G401.6 (cell line): ENCODE measurements around the gene HES3.

Experiments used
- FAIRE-seq: peaks from 2 replicates; lab custom pipeline; 2012; peaks lifted over from hg19 to GRCh38; lab: Jason Lieb, UNC

The HES3 gene

DNA sequence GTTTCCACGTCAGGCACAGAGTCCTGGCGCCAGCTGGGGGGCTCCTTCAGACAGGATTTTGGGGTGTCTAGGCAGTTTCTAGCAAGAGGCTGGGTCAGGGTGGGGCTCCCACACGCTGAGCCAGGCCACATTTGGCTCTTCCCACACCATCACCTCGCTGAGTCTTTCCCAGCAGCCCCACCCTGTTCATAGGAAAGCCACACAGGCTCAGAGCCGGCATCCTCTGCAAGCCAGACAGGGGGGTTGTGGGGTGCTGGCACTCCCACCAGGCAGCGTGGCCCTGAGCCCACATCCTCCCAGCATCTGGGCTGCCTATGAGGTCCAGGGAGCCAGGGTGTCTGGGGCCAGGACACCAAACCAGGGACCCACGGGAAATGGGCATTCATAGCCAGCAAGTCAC lies 19.7 kb downstream of the HES3 start:
- no peak for FAIRE-seq

DNA sequence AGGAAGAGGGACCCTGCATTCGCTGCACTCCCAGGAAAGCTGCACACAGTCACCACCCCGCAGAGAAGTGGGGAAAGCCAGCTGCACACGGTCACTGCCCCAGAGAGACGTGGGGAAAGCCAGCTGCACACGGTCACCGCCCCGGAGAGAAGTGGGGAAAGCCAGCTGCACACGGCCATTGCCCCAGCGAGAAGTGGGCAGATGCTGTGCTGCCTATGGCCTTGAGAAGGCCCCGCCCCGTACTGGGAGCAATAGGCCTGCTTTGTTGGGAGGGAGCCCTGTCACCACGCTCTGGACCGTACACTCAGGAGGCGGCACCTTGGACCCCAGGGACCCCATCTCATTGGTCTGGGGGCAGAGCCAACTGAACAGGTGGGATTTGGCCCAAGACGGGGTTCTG lies 21.2 kb downstream of the HES3 start:
- FAIRE-seq: no peak

DNA sequence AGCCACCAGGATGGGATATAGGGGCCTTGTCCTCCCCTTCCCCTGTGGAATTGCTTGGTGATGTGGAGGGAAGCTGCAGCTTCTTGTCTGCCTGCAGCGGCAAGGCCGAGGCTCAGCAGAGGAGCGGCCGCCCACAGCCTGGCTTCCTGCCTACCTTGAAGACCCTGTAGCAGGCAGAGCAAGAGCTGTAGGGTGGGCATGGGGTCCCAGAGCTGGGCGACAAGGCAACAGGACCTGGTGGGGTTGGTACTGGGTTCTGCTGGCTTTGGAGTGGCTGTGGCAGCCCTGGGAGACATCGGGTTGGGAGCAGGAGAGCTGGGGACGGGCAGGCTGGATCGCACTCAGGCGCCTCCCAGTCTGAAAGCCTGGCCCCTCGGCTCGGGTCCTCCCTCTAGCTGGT lies 22.7 kb downstream of the HES3 start:
- FAIRE-seq: no peak

DNA sequence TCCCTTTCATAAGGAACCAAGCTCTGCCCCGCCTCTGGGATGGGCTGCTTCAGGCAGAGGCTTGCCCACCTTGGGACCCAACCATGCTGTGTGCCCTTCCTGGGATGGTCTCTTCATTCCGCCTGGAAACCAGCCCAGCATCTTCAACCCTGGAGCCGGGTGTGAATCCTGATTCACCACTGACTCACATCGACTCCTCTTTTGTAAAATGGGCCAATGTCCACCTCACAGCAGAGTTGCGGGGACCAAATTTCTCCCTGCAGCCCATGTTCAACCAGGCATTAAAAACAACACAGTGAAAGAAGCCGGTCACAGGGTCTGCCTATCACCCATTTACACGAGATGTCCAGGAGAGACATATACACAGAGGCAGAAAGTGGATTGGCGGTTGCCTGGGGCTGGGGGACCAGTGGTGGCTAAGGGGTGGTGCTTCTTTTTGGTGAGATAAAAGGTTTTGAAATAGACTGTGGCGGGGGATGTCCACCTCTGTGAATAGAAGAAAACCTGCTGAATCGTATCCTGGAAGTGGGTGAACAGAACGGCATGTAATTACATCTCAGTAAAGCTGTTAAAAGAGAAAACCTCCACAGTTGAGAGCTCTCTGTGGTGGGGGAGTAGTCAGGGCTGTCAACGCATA lies 23.8 kb downstream of the HES3 start:
- FAIRE-seq: no peak

DNA sequence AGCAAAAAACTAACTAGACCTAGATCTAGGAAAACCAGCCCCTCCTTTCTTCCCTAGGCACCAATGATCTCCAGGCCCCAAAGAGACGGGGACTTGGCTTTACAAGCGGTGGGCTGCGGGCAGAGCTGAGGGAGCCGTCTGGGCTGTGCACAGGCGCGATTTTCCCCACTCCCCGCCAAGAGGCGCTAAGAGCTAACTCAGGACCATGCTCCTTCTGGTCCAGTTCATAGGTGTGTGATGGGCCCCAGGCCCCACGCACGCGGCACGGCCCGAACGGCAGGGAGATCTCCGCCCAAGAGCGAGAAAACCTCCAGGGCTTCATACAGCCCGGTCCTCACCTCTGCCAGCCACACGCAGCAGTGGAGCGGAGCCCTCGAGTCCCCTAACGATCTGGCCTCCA lies 24.4 kb downstream of the HES3 start:
- no peak for FAIRE-seq

GRCh38 chr1:6269296-6269695 lies 25.3 kb downstream of the HES3 start:
- FAIRE-seq: no peak

DNA sequence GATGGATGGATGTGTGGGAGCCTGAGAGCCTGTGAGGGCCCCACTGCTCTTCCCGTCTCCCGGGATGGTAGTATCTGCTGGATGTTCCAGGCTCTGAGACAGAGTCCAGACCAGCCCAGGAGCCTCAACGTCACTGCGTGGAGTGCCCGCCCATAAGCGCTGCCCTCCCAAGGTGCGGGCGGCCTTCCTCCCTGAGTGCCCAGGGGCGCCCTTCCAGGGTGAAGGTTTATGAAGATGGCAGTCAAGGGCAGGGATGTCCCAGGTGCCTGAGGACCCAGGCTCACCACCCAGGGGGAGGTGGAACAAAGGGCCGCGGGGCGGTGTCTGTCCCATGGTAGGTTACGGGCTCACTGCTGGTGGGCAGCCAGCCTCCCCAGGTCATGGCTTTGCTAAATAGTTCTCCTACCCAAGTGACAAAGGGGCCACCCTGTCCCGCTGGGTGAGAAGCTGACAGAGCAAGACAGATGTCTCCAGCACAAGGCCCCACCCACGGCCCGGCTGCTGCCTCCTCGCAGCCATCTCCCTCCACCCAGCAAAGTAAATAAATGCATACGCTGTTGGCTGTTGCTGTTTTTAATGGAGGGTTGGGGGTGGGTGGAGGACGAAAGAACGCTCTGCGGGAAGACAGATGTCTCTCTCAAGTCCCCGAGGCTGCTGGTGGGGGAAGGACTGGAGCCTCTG lies 25.9 kb downstream of the HES3 start:
- no peak for FAIRE-seq

- no peak for FAIRE-seq
Observed at GRCh38 chr1:6270401-6270800, 26.4 kb downstream of the HES3 start.

- FAIRE-seq: no peak
Observed at GRCh38 chr1:6271006-6271405, 27.0 kb downstream of the HES3 start.

GRCh38 chr1:6271554-6271953 lies 27.6 kb downstream of the HES3 start:
- no peak for FAIRE-seq

GRCh38 chr1:6272452-6272851 lies 28.5 kb downstream of the HES3 start:
- FAIRE-seq: no peak

DNA sequence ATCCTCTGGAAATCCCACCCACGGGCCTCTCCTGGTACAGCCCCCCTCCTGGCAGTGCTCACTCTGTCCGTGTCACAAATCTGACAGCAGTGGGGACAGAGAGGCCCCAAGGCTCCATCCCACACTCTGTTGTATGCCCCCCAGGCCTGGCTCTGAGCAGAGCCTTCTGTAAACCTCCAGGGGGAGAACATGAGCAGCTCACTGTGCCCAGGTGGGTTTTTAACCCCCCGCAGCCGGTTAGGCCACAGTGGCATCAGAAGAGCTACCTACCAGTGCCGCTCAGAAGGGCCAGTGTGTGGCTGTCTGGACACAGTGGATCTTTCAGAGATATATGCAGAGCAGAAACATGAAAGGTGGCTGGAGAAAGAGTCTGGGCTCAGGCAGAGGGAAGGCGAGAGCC lies 28.9 kb downstream of the HES3 start:
- FAIRE-seq: no peak

DNA sequence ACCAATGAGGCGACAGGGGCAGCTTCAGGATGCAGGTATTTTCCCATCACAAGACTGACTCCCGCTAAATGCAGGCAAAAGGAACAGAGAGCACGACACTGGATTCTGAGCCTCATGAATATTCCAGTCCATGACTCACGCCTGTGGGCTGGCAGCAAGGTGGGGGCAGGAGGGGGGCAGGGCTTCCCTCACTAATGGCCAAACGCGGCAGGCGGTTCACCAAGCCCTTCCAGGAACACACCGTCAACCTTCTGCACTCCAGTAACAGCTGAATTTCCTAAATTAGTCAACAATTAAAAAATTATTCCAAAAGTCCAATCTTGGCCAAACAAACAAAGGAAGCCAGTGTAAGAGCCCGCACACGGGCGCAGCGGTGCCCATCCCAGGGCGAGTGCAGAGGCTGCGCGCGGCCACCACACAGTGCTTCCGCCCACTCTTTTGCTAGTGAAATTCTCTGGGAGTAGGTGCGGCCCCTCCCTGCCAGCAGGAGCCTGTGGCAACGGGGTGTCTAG lies 29.5 kb downstream of the HES3 start:
- no peak for FAIRE-seq

GRCh38 chr1:6274102-6274501 lies 30.1 kb downstream of the HES3 start:
- no peak for FAIRE-seq

DNA sequence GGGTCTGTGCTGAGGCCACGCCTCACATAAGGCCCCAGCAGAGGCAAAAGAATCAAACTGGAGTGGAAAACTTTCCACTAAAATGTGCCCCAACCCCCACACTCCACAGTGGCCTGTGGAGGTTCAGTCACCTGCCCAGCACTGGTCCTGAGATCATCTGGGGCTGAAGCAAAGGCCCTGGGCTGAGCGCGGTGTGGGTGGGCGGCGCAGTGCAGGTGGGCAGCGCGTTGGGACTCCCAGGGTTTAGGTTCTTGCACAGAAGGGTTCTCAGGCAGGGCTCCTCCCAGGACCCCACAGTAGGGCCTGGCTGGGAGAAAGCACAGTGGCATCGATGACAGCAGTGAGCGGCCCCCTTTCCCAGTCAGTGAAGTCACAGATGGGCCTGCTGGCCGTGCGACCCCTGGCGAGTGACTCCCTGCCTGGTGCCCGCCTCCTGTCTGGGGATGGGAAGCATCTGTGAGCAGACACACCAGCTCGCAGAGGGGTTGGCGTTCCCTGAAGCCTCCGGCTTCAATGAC lies 30.7 kb downstream of the HES3 start:
- no peak for FAIRE-seq

GRCh38 chr1:6275826-6276782 lies 32.1 kb downstream of the HES3 start:
- FAIRE-seq: no peak

GRCh38 chr1:6276811-6277555 lies 33.0 kb downstream of the HES3 start:
- FAIRE-seq: no peak

GRCh38 chr1:6278263-6278662 lies 34.3 kb downstream of the HES3 start:
- no peak for FAIRE-seq

GRCh38 chr1:6279066-6279465 lies 35.1 kb downstream of the HES3 start:
- no peak for FAIRE-seq

GRCh38 chr1:6279613-6280383 lies 35.8 kb downstream of the HES3 start:
- no peak for FAIRE-seq

GRCh38 chr1:6280761-6281451 lies 36.9 kb downstream of the HES3 start:
- no peak for FAIRE-seq
